Stimulated activated CD8-positive, alpha-beta memory T cell treated with anti-CD3 and anti-CD28 coated beads, Interleukin-7, amount 100 ng/mL, for 4 hours (primary cell): ENCODE data around the gene SHANK1.
"Not testable (repeated sequence)": the region's sequence is repeated elsewhere in the genome, so short reads cannot be mapped to it uniquely, and the experiment has no call there.

ENCODE experiments used
- DNase-seq, 2 donors: peaks; one replicate each; pipeline ENCODE4 v3.0.0-alpha.2; 2020; ENCODE audit warnings: low read depth in 2 of 2

The SHANK1 gene

DNA sequence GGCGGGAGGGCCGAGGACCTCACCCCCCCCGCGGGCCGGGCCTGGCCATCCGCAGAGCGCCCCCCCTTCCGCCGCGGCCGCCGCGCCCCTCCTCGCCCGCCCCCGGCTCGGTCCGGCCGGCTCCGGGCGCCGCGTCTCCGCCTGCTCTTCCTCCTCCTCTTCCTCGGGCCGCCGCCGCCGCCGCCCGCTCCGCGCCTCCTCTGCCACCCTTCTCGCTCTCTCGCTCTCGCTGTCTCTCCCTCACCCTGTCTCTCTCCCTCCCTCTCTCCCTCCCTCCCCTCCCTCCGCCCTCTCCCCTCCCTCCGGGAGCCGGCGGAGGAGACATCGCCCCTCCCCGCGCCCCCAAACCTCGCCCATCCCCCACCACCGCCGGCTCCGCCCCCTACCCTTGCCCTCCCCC lies at the start of gene SHANK1:
SHANK1 (minus strand) TSS at position 237 of the 400 bp plus-strand sequence. CDS start 2,883 bp downstream, outside the sequence.
- DNase-seq = no peak

DNA sequence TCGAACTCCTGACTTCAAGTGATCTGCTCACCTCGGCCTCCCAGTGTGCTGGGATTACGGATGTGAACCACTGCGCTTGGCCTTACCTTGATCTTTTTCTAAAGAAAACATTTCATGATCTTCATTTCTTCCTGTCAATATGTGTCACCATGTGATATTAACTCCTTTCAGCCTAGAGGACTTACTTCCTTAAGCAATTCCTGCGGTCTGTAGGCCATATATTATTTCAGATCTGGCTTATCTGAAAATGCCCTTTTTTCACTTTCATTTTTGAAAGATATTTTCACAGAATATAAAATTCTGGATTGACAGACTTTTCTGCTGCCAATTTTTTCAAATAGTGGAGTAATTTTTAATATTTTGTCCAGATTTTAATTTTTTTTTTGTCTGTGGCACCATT lies 48.7 kb upstream of the SHANK1 start:
- DNase-seq = no peak

GRCh38 chr19:50767263-50767662 lies 47.7 kb upstream of the SHANK1 start:
- DNase-seq = not testable (repeated sequence)

- DNase-seq = not testable (repeated sequence)
These were observed 47.1 kb upstream of the SHANK1 start for GRCh38 chr19:50766746-50767145.

DNA sequence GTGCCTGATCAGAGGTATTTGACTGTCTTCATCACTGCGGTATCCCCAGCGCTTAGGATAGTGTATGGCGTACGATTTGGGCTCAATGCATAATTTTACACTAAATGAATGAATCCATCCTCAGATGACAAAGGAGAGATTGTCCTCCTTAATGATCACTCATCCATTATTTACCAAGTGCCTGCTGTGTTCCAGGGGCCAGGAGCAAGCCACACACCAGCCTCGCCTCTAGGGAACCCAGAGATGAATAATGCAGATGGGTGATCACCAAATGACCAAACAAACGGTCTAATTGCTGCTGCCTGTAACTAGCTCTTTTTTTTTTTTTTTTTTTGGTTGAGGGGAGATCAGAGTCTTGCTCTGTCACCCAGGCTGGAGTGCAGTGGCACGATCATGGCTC lies 44.8 kb upstream of the SHANK1 start:
- no peak for DNase-seq

DNA sequence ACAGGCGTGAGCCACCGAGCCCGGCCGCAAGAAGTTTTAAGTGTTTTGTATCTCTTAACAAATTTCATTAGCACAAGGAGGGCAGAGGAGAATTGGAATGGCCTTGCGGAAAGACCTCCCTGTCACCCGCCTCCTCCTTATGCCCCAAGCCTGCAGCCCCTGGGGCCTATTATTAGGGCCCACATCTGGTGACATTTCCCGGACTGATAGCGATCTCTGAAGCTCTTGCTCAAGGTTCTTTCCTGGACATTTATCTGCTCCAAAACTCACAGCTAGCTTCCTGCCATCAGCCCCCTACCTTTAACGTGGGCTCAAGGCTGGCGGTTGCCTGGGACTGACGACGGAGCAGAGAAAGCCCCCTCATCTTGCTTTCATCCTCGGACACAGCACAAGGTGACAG lies 43.9 kb upstream of the SHANK1 start:
- DNase-seq = not testable (repeated sequence)

GRCh38 chr19:50761501-50761900 lies 41.9 kb upstream of the SHANK1 start:
- not testable (repeated sequence) for DNase-seq

DNA sequence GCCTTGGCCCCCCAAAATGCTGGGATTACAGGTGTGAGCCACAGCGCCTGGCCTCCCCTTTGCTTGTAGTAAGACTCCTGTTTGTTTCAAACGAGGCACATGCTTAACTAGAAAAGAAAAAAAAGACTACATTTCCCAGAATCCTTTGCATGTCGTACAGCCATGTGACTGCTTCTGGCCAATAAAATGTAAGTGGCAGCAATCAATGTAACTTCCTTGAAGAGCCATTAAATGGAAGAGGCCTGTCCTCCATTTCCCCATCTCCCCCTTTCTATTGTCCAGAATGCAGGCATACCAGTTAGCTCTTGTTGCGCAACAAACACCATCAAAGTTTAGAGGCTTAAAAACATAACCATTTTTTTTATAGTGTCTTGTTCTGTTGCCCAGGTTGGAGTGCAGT lies 40.3 kb upstream of the SHANK1 start:
- no peak for DNase-seq

DNA sequence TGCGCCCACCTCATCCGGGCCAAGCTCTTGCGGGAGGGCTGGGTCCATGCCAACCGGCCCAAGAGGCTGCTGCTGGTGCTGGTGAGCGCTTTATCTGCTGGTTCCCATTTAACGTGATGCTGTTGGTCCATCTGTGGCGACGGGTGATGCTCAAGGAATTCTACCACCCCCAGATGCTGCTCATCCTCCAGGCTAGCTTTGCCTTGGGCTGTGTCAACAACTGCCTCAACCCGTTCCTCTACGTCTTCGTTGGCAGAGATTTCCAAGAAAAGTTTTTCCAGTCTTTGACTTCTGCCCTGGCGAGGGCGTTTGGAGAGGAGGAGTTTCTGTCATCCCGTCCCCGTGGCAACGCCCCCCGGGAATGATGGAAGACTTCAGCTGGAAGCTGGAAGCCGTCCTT lies 39.5 kb upstream of the SHANK1 start:
- DNase-seq = not testable (repeated sequence)

GRCh38 chr19:50757624-50758023 lies 38.0 kb upstream of the SHANK1 start:
- not testable (repeated sequence) for DNase-seq

DNA sequence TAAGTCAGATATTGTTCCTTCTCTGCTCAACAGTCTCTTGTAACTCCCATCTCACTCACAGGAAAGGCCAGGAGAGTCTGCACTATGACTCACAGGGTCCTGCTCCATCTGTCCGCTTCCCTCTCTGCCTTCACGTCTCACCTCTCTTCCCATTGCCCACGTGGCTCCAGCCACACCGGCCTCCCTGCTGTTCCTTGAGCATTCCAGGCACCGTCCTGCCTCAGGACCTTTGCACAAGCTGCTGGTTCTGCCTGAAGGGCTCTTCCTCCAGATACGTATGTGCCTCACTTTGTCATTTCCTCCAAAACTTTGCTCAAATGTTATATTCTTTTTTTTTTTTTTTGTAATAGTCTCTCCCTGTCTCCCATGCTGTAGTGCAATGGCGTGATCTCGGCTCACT lies 36.6 kb upstream of the SHANK1 start:
- DNase-seq = not testable (repeated sequence)

- DNase-seq = no peak
These were observed 34.3 kb upstream of the SHANK1 start for GRCh38 chr19:50753879-50754278.

- DNase-seq = no peak
These were observed 30.4 kb upstream of the SHANK1 start for GRCh38 chr19:50750010-50750409.

- DNase-seq = no peak
These were observed 29.9 kb upstream of the SHANK1 start for GRCh38 chr19:50749490-50749889.

DNA sequence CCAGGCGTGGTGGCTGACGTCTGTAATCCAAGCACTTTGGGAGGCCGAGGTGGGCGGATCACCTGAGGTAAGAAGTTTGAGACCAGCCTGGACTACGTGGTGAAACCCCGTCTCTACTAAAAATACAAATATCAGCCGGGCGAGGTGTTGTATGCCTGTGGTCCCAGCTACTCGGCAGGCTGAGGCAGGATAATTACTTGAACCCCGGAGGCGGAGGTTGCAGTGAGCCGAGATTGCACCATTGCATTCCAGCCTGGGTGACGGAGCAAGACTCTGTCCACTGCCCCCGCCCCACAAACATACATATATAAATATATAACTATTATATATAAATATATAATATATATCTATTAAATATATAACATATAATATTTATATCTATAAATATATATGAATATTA lies 27.5 kb upstream of the SHANK1 start:
- DNase-seq = not testable (repeated sequence)

GRCh38 chr19:50745221-50745620 lies 25.6 kb upstream of the SHANK1 start:
- no peak for DNase-seq

- no peak for DNase-seq
These were observed 23.9 kb upstream of the SHANK1 start for GRCh38 chr19:50743537-50743936.

DNA sequence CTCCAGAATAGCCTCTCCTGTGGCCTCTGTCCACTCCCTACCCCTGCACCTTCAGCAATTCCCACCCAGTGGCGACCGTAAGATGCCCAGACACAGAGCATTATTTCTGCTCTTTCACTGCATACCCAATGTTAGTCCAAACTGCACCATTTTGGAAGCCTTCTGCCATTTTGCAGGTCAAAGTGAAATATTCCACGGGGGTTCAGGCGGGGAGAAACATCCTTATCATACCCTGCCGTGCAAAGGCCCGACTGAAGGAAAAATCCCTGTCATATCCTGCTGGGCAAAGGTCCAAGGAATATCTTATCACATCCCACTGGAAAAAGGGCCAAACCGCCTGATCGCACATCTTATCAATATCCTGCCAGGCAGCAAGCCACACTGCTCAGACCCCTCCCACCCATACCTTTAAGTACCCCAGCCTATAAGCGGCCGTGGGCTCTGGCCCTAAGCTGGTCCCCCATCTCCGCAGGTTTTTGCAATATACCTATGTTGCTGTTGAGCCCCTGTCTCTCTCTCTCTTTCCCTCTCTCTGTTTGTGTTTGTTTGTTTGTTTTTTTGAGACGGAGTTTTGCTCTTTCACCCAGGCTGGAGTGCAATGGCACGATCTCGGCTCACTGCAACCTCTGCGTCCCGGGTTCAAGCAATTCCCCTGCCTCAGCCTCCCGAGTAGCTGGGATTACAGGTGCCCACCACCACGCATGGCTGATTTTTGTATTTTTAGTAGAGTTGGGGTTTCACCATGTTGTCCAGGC lies 21.8 kb upstream of the SHANK1 start:
- DNase-seq = no peak

- DNase-seq = no peak
These were observed 20.4 kb upstream of the SHANK1 start for GRCh38 chr19:50739914-50740426.

- no peak for DNase-seq
These were observed 19.7 kb upstream of the SHANK1 start for GRCh38 chr19:50739132-50739913.

GRCh38 chr19:50736338-50736737 lies 16.7 kb upstream of the SHANK1 start:
- DNase-seq = no peak

- DNase-seq = no peak
These were observed 16.3 kb upstream of the SHANK1 start for GRCh38 chr19:50735869-50736268.

DNA sequence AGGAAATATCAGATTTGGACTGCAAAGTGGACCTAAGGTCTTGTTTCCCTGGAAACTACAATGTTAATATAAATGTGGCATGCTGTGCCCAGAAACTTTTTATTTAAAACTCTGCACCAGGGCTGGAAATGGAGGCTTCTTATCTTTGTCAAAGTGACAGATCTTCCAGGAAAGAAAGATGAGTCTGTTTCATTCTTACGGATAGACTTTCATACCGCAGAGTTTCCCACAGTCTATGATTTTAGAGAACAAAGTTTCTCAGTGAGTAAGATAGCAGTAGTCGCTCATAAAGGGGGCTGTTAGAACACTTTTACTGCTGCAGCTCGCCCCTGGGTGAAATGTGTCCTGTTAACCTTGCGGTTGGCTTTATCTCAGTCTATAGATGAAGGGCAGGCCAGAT lies 10.3 kb upstream of the SHANK1 start:
- DNase-seq = no peak
